GM12801 (cell line): ENCODE measurements around the gene FAM107B.

Experiments used
- TF ChIP-seq, protein P1 (sequence below): IDR thresholded peaks from one replicate; pipeline ENCODE4 v1.5.1; 2011; ENCODE audit warnings: control low read depth; ENCODE audit not compliant: insufficient read length; ENCODE audit errors: extremely low read depth

The FAM107B gene

GRCh38 chr10:14572811-14573210, 201.9 kb downstream of the FAM107B start:
- TF ChIP-seq, protein P1, sequence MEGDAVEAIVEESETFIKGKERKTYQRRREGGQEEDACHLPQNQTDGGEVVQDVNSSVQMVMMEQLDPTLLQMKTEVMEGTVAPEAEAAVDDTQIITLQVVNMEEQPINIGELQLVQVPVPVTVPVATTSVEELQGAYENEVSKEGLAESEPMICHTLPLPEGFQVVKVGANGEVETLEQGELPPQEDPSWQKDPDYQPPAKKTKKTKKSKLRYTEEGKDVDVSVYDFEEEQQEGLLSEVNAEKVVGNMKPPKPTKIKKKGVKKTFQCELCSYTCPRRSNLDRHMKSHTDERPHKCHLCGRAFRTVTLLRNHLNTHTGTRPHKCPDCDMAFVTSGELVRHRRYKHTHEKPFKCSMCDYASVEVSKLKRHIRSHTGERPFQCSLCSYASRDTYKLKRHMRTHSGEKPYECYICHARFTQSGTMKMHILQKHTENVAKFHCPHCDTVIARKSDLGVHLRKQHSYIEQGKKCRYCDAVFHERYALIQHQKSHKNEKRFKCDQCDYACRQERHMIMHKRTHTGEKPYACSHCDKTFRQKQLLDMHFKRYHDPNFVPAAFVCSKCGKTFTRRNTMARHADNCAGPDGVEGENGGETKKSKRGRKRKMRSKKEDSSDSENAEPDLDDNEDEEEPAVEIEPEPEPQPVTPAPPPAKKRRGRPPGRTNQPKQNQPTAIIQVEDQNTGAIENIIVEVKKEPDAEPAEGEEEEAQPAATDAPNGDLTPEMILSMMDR = no peak

DNA sequence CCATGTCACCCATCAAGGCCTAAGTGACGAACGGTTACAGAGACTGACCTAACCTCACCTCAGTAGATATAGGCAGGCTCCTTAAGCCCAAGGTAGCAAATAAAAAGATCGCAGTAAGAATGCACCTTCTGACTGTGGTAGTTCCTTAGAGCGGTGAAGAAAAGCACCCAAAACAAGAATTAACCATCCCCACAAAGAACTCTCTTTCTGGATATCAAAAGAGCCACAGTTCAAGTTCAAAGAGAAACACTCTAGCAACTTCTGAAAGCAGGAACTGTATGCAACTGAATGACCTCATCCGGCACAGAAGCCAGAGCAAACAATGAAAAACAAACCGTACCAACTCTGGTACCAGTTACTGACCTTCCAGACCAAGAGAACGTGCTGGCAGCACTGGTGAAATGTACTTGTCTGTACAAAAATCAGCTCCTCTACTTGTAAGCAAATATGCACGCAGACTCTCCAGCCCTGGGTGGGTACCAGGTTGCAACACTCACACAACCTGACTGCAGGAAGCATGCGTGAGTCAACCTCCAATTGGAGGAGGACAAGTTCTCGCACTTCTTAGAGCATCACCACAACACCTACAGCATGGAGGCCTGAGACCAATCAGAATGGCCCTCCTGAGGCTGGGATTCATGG, 202.7 kb downstream of the FAM107B start:
- TF ChIP-seq, protein P1 = no peak

GRCh38 chr10:14570800-14571199, 203.9 kb downstream of the FAM107B start:
- TF ChIP-seq, protein P1 = no peak

DNA sequence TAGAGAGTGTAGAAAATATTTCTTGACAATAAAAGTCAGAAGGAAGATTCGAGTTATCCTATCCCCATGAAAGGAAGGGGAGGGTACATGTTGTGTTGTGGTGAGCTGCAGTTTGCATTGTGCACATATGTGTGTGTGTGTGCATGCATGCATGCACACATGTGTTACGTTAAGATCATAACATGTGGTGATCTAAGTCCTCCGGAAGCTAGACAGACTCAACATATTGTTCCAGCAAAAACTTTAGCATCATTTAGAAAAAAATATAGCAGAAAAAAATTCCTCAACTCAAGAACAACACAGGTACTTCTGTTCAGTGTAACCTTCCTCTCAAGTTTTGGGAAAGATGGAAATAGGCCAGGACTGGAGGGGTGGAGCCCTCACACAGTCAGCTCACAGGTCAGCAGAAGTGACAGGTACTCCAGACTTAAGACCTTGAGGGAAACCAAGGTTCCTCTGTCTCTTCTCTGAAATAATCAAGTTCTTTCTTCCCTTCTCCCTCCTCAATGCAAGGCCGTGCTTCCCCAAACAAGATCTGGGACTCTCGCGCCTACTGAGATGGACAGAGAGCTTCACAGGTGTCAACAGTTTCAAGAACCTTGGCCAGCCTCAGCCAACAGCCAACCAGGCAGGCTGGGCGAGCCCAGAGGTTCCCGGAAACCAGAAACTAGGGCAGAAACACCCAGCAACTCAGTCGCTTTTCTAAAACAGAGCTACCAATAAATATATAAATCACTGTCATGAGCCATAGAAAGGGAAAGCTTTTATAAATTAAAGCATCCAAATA, 205.2 kb downstream of the FAM107B start:
- TF ChIP-seq, protein P1 = no peak

GRCh38 chr10:14567421-14567820, 207.3 kb downstream of the FAM107B start:
- TF ChIP-seq, protein P1 = no peak

DNA sequence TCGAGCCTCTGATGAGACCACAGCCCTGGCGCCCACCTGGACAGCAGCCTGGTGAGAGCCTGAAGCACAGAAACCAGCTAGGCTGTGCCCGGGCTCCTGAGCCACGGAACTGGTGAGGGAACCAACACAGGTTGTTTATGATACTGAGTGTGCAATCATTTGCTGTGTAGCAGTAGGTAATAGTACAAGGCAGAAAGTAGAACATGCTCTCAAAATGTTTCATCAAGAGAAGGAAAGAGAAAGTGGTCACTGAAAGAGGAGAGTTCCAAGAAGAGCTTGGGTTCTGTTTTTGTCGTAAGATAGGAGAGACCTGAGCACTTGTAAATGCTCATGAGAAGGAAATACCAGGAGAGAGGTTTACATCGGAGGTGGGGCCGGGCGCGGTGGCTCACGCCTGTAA, 208.2 kb downstream of the FAM107B start:
- TF ChIP-seq, protein P1 = no peak

- TF ChIP-seq, protein P1 = no peak
These were observed 209.5 kb downstream of the FAM107B start for GRCh38 chr10:14565199-14565598.
